T-helper 17 cell (primary cell): ENCODE data around the gene HCRTR2. TPM values are rescaled to one million over a fixed set of nuclear protein-coding genes. Genes with fewer than 3 reads are reported as not detected.

Experiments used
- ATAC-seq: fragments of 150-1000 bp; cut with Tn5 transposase; 2 replicates; pipeline ENCODE4 v1.10.0; 2021; ENCODE audit warnings: mild to moderate bottlenecking, moderate library complexity
- DNase-seq, 3 donors: peaks; one replicate each; pipeline versions ENCODE4 v3.0.0 to v3.0.0-alpha.2; 2020 to 2021
- H3K9me3 ChIP-seq: one replicate; pipeline ENCODE4 v1.7.0; 2013; ENCODE audit warnings: low read length, mild to moderate bottlenecking; ENCODE audit not compliant: control insufficient read depth, poor library complexity, severe bottlenecking
- H3K27ac Mint-ChIP-seq: one replicate; pipeline ENCODE4 v1.8.0; 2022; ENCODE audit warnings: mild to moderate bottlenecking, moderate library complexity, mixed read lengths
- H3K27me3 Mint-ChIP-seq: one replicate; pipeline ENCODE4 v1.8.0; 2022; ENCODE audit warnings: mixed read lengths
- H3K36me3 Mint-ChIP-seq: one replicate; pipeline ENCODE4 v1.8.0; 2022; ENCODE audit warnings: low read depth, mixed read lengths
- H3K4me1 Mint-ChIP-seq: one replicate; pipeline ENCODE4 v1.8.0; 2022; ENCODE audit warnings: mild to moderate bottlenecking, mixed read lengths
- H3K4me3 Mint-ChIP-seq: one replicate; pipeline ENCODE4 v1.8.0; 2022; ENCODE audit warnings: mild to moderate bottlenecking, moderate library complexity, mixed read lengths
- total RNA-seq, 4 donors: library from RNA in 2 of 4; stranded (reverse) in 2 of 4; gene quantifications; one replicate each; pipeline ENCODE4 v1.2.3 and lab custom pipeline; 2022 to 2026

HCRTR2 gene
- total RNA-seq, 2 donors from 2014 or later, result not detected

DNA sequence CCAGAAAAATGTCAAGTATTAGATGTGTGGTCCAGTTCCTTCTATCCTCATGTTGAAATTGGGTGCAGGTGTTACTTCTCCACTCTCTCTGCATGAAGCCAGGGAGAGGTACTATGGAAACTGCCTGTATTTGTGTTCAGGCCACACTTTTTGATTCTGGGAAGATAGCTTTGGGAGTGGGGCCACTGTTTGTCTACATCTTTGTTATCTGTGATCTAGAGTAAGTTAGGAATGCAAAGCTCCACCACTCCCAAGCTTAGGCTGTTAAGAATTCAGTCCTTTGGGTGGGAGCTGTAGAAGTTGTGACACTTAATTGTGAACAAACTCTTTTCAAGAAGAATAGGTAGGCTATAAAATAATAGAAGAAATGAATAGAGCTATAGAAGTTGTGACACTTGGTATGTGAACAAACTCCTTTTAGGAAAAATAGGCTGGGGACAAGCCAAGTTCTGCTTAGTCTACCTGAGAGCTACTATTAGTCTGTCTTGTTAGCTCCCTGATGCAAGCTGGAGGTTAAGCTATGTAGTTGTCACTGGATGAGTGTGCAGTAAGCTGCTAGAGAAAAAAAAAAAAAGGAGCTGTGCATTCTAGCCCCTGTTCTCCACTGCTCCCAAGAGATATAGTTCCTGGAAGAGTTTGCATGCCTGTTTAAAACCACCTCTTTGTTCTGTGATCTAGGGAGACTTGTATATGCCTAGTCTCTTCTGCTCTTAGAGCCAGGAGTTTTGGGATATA lies 145.8 kb downstream of the HCRTR2 start:
- Mint-ChIP-seq H3K4me1 (no peaks in the 10 kb centered on the region), H3K4me3 (no peak overlapping the region), H3K27ac (no peak overlapping the region), H3K27me3 (no peaks in the 10 kb centered on the region), H3K36me3 (no peaks in the 10 kb centered on the region)
- DNase-seq, result no peak
- ATAC-seq, result no peak
- H3K9me3 ChIP-seq, result no peaks in the 10 kb centered on the region

DNA sequence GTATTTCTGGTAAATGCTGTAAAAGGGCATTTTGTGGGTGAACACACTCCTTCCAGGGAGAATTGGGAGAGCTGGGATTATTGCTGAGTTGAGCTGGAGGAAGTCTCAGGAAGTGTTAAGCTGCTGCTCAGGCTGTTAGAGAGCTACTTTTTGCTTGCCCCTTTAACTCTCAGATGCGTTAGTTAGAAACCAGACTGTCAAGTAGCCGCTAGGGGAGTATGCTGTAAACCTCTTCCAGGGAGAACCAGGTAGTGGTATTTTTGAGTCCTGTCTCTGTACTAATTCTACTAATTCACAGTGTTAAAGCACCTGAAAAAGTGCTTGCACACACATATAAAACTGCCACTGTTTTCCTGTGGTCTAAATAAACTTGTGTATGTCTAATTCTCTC lies 146.4 kb downstream of the HCRTR2 start:
- H3K9me3 ChIP-seq, result no peaks in the 10 kb centered on the region
- Mint-ChIP-seq H3K4me3 (no peak overlapping the region), H3K27ac (no peak overlapping the region), H3K27me3 (no peaks in the 10 kb centered on the region), H3K4me1 (no peaks in the 10 kb centered on the region), H3K36me3 (no peaks in the 10 kb centered on the region)
- no peak for DNase-seq
- no peak for ATAC-seq

DNA sequence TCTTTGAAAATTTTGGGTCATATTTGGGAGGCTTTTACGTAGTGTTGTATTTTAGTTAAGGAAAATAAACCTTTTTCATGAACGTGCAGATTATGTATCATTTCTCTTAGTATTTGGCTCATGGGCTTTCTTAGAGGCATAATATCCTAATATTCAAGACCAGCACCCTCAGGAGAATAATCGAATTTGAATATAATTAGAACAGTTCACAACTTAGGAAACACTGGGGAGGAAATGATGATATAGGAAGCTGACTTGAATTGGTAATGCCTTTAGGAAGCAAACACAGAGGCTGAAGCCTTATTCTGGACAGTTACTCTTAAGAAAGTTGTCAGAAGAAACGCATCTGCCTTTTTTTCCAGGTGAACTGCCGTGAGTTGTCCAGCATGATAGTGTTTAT lies 152.9 kb downstream of the HCRTR2 start, which contains the start of gene GFRAL:
TSS of gene GFRAL (plus strand) at position 301 of the 400 bp plus-strand sequence. CDS start at position 387, 86 bp downstream.
- no peak within 1 kb of the TSS for H3K27ac Mint-ChIP-seq
- no peaks in the 10 kb centered on the region for H3K36me3 Mint-ChIP-seq
- H3K4me3 Mint-ChIP-seq, result no peak within 1 kb of the TSS
- no peak for DNase-seq
- H3K27me3 Mint-ChIP-seq, result no peaks in the 10 kb centered on the region
- H3K4me1 Mint-ChIP-seq, result no peaks in the 10 kb centered on the region
- ATAC-seq, result no peak
- no peaks in the 10 kb centered on the region for H3K9me3 ChIP-seq

Other genes with a start within 250 kb of the HCRTR2 start
- gene GFRAL, start 153.0 kb downstream of the HCRTR2 start, total RNA-seq, result not detected